H1 (cell line): ENCODE results near the gene DPYSL4. TPM values are rescaled to one million over a fixed set of nuclear protein-coding genes. Genes with fewer than 3 reads are reported as not detected.

Source experiments
- ATF2 ChIP-seq: IDR thresholded peaks from 2 replicates; pipeline ENCODE4 v1.6.1; 2012; ENCODE audit warnings: low read length, inconsistent platforms
- SP2 ChIP-seq: IDR thresholded peaks from 2 replicates; pipeline ENCODE4 v1.6.1; 2012; ENCODE audit warnings: mild to moderate bottlenecking, low read length, inconsistent platforms
- SP4 ChIP-seq: IDR thresholded peaks from 2 replicates; pipeline ENCODE4 v1.6.1; 2012; ENCODE audit warnings: low read length, inconsistent platforms
- polyA plus RNA-seq, 7 experiments: library from polyadenylated mRNA; depleted of rRNA in 3 of 7; stranded (reverse) in 5 of 7; unstranded in 2 of 7; fragments of >200 nt in 5 of 7; fragments of 200-250 nt in 2 of 7; gene quantifications; 1 replicate in 5 of 7; 2 replicates in 1 of 7; 4 replicates in 1 of 7; pipeline versions ENCODE4 v1.2.1 to v1.2.3, GENCODE V29; 2011 to 2013; ENCODE audit warnings: missing spikeins in 2 of 7, mixed read lengths in 2 of 7
- total RNA-seq: library from RNA; stranded (reverse); fragmentation: NEBNext Ultra II Directional; extraction: Animal tissue kit (Norgen Biotek cat#: 25700); gene quantifications from 2 replicates; pipeline ENCODE4 v1.2.1, GENCODE V29; 2021

Gene DPYSL4
- total and polyA plus RNA-seq, 2 of the 8 experiments (the other 6 are each of a cell fraction or from before 2014, with no cell fraction given) = 12.9 to 15.2 TPM

DNA sequence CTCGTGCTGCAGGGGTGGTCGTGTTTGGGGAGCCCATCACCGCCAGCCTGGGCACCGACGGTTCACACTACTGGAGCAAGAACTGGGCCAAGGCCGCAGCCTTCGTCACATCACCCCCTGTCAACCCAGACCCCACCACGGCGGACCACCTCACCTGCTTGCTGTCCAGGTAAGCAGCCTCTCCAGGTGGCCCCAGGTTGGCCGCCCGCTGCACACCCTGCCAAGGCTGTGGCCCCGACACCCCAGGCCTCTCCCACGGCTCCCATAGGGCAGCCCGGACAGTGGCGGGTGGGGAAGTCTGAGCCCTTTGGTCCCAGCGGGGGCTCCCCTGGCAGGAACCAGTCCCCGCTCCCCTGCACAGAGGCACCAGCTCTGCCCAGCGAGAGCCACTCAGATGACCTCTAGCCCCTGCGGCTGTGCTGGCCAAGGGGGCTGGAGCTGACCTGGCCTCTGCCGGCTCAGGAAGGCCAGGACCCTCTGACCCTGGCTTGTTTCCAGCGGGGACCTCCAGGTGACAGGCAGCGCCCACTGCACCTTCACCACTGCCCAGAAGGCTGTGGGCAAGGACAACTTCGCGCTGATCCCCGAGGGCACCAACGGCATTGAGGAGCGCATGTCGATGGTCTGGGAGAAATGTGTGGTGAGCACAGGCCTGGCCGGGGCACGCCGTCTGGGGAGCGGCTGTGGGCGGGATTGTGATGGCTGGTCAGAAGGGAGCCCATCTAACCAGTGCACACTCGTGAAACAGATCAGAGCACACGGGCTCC lies 13.8 kb downstream of the DPYSL4 start (continued):
- TF ChIP-seq ATF2 (no peak), SP2 (no peak), SP4 (no peak)
